K562 (cell line): ENCODE results near the gene RNU6-1. TPM values are rescaled to one million over a fixed set of nuclear protein-coding genes. Genes with fewer than 3 reads are reported as not detected.
A peak's percentile ranks its signal among the peaks of the same experiment; 100 is the strongest.

ENCODE experiments used
- AFF4 ChIP-seq: sonication (generic); formaldehyde crosslinking; IDR thresholded peaks from 2 replicates; pipeline ENCODE4 v1.8.0; 2023; ENCODE audit warnings: mild to moderate bottlenecking, missing genetic modification reagents
- BRD9 ChIP-seq: fragments of 450-650 bp; IDR thresholded peaks from 2 replicates; pipeline ENCODE4 v1.6.1; 2018; ENCODE audit warnings: low read depth; ENCODE audit not compliant: partially characterized antibody
- CTBP1 ChIP-seq: fragments of 450-650 bp; IDR thresholded peaks from 2 replicates; pipeline ENCODE4 v1.6.1; 2016; ENCODE audit warnings: borderline replicate concordance
- HIVEP1 ChIP-seq: fragments of 250-450 bp; sonication (Bioruptor Pico); IDR thresholded peaks from 2 replicates; pipeline ENCODE4 v1.4.0; 2020; ENCODE audit warnings: mild to moderate bottlenecking
- HNRNPUL1 ChIP-seq: fragments of 200-400 bp; formaldehyde crosslinking; IDR thresholded peaks from 2 replicates; pipeline ENCODE4 v1.6.1; 2017; ENCODE audit warnings: low read length
- MED1 ChIP-seq: sonication (generic); formaldehyde crosslinking; IDR thresholded peaks from 2 replicates; pipeline ENCODE4 v1.8.1; 2023; ENCODE audit warnings: missing genetic modification reagents, borderline replicate concordance
- MYC ChIP-seq, 2 experiments: fragments of 250-450 bp in 1 of 2; sonication (Bioruptor Pico) in 1 of 2; IDR thresholded peaks; 2 replicates each; pipeline versions ENCODE4 v1.5.1 to v1.6.1; 2012 to 2021; ENCODE audit warnings: low read depth in 2 of 2, borderline replicate concordance in 1 of 2, improper control_type of control experiment in 1 of 2, low read length in 1 of 2, mild to moderate bottlenecking in 1 of 2, moderate library complexity in 1 of 2
- NELFE ChIP-seq: IDR thresholded peaks from 2 replicates; pipeline ENCODE4 v1.6.1; 2011; ENCODE audit warnings: mild to moderate bottlenecking; ENCODE audit not compliant: insufficient read depth, insufficient read length
- NFATC3 ChIP-seq: fragments of 450-650 bp; IDR thresholded peaks from 2 replicates; pipeline ENCODE4 v1.6.1; 2017; ENCODE audit warnings: mild to moderate bottlenecking
- NFRKB ChIP-seq: fragments of 450-650 bp; IDR thresholded peaks from 2 replicates; pipeline ENCODE4 v1.6.1; 2016; ENCODE audit warnings: low read depth
- POLR3G ChIP-seq: IDR thresholded peaks from 2 replicates; pipeline ENCODE4 v1.6.1; 2011; ENCODE audit not compliant: insufficient read length, insufficient replicate concordance; ENCODE audit errors: extremely low read depth
- RBM15 ChIP-seq: fragments of 200-400 bp; formaldehyde crosslinking; IDR thresholded peaks from 2 replicates; pipeline ENCODE4 v1.6.1; 2018; ENCODE audit warnings: mild to moderate bottlenecking, low read length, moderate library complexity; ENCODE audit not compliant: insufficient read depth
- RBM17 ChIP-seq: fragments of 200-400 bp; formaldehyde crosslinking; IDR thresholded peaks from 2 replicates; pipeline ENCODE4 v1.6.1; 2017; ENCODE audit warnings: low read depth, mild to moderate bottlenecking, low read length, borderline replicate concordance
- RBM34 ChIP-seq: fragments of 200-400 bp; formaldehyde crosslinking; IDR thresholded peaks from 2 replicates; pipeline ENCODE4 v1.6.1; 2018; ENCODE audit warnings: low read length, borderline replicate concordance; ENCODE audit not compliant: insufficient read depth
- SLC30A9 ChIP-seq: fragments of 250-450 bp; sonication (Bioruptor Pico); IDR thresholded peaks from 2 replicates; pipeline ENCODE4 v1.8.0; 2022; ENCODE audit warnings: mild to moderate bottlenecking, moderate library complexity
- SP2 ChIP-seq: IDR thresholded peaks from 2 replicates; pipeline ENCODE4 v1.6.1; 2011; ENCODE audit warnings: mild to moderate bottlenecking, low read depth, low read length, moderate library complexity; ENCODE audit not compliant: poor library complexity, severe bottlenecking; ENCODE audit errors: extremely low read depth
- TBL1XR1 ChIP-seq, 2 experiments: IDR thresholded peaks; 2 replicates each; pipeline ENCODE4 v1.6.1; 2012; ENCODE audit warnings: improper control_type of control experiment in 2 of 2, low read length in 2 of 2, mild to moderate bottlenecking in 1 of 2
- TFAM ChIP-seq: fragments of 250-450 bp; sonication (Bioruptor Pico); conservative IDR thresholded peaks from 2 replicates; pipeline ENCODE4 v1.5.0; 2021; ENCODE audit warnings: mild to moderate bottlenecking, moderate library complexity
- WHSC1 ChIP-seq: IDR thresholded peaks from one replicate; pipeline ENCODE4 v1.6.1; 2012; ENCODE audit warnings: low read length, control low read depth, inconsistent platforms
- ZBTB1 ChIP-seq: sonication (generic); formaldehyde crosslinking; IDR thresholded peaks from 2 replicates; pipeline ENCODE4 v1.8.1; 2023; ENCODE audit warnings: missing genetic modification reagents, low read depth, mild to moderate bottlenecking, borderline replicate concordance
- ZKSCAN3 ChIP-seq: fragments of 250-450 bp; sonication (Bioruptor Pico); IDR thresholded peaks from 2 replicates; pipeline ENCODE4 v1.4.0; 2020
- ZNF165 ChIP-seq: fragments of 250-450 bp; sonication (Bioruptor Pico); IDR thresholded peaks from 2 replicates; pipeline ENCODE4 v1.4.0; 2020; ENCODE audit warnings: borderline replicate concordance
- ZNF239 ChIP-seq: fragments of 250-450 bp; sonication (Bioruptor Pico); IDR thresholded peaks from 2 replicates; pipeline ENCODE4 v1.4.0; 2020; ENCODE audit warnings: mild to moderate bottlenecking
- ZNF3 ChIP-seq: fragments of 250-450 bp; sonication (Bioruptor Pico); IDR thresholded peaks from 2 replicates; pipeline ENCODE4 v1.5.0; 2021; ENCODE audit warnings: mild to moderate bottlenecking, moderate library complexity
- ZNF830 ChIP-seq: fragments of 250-450 bp; sonication (Bioruptor Pico); IDR thresholded peaks from 2 replicates; pipeline ENCODE4 v1.5.0; 2021; ENCODE audit warnings: mild to moderate bottlenecking
- polyA plus RNA-seq, 8 experiments: library from polyadenylated mRNA; depleted of rRNA in 4 of 8; stranded (reverse) in 5 of 8; unstranded in 3 of 8; fragments of >200 nt; fragmentation: Nextera tagmentation in 2 of 8; fragmentation: Illumina TruSeq in 1 of 8; extraction: Ambion mirVana in 2 of 8; extraction: Trizol in 1 of 8; gene quantifications; 2 replicates each; pipeline versions ENCODE4 v1.2.1 to v1.2.3, GENCODE V29; 2011 to 2014; ENCODE audit warnings: inconsistent platforms in 1 of 8, missing spikeins in 1 of 8
- total RNA-seq, 7 experiments: library from RNA; depleted of rRNA in 6 of 7; stranded (reverse); fragments of >200 nt in 6 of 7; fragmentation: Illumina TruSeq in 2 of 7; extraction: Trizol in 2 of 7; gene quantifications; 2 replicates each; pipeline versions ENCODE4 v1.2.1 to v1.2.3, GENCODE V29; 2011 to 2021; ENCODE audit warnings: low replicate concordance in 1 of 7
- TF ChIP-seq, protein P1 (sequence below): fragments of 250-450 bp; sonication (Bioruptor Pico); IDR thresholded peaks from 2 replicates; pipeline ENCODE4 v1.8.0; 2022; ENCODE audit warnings: moderate library complexity, mild to moderate bottlenecking, inconsistent platforms

Gene RNU6-1
- total and polyA plus RNA-seq, 9 of the 15 experiments (the other 6 are each of a cell fraction or from before 2014, with no cell fraction given) = not detected

DNA sequence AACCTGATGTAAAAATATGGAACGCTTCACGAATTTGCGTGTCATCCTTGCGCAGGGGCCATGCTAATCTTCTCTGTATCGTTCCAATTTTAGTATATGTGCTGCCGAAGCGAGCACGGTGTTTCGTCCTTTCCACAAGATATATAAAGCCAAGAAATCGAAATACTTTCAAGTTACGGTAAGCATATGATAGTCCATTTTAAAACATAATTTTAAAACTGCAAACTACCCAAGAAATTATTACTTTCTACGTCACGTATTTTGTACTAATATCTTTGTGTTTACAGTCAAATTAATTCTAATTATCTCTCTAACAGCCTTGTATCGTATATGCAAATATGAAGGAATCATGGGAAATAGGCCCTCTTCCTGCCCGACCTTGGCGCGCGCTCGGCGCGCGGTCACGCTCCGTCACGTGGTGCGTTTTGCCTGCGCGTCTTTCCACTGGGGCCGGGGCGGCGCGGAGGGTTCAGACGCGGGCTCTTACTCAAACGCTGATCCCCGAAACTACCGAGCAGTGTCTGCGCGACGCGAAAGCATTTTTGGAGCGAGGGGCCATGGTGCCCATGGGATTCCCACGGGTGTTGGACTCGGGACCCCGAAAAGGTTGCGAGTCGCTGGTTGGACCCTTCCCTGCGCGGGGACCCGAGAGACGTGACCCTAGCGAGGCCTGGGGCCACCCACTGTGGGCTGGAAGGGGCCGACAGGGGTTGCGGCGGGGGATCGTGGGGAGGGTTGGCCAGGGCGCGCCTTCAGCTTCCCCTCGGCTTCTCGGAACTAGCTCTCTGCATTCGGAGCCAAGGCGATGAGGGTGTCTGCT lies at the start of gene RNU6-1 (continued):
- no peak for TF ChIP-seq RBM17
- TF ChIP-seq ZNF165 (CRISPR knock-in tag) = no peak
- TF ChIP-seq HNRNPUL1 = no peak
- TF ChIP-seq MED1 (CRISPR knock-in tag) = no peak
- TF ChIP-seq SP2 = no peak
- peak; percentile 17; the same call in 1 of the 2 replicates for TF ChIP-seq CTBP1
- no peak for TF ChIP-seq POLR3G
- TF ChIP-seq BRD9 = no peak
- no peak for TF ChIP-seq RBM34
- TF ChIP-seq NFATC3 = no peak
- 0 out of 2 replicates have a peak, but pooled peaks have one; percentile 2 for TF ChIP-seq NFRKB
- peak; percentile 74; the same call in 1 of the 2 replicates for TF ChIP-seq AFF4 (CRISPR knock-in tag)
- no peak for TF ChIP-seq ZNF830 (CRISPR knock-in tag)
- no peak for TF ChIP-seq ZNF3 (CRISPR knock-in tag)
- TF ChIP-seq, protein P1, sequence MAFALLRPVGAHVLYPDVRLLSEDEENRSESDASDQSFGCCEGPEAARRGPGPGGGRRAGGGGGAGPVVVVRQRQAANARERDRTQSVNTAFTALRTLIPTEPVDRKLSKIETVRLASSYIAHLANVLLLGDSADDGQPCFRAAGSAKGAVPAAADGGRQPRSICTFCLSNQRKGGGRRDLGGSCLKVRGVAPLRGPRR = no peak
- no peak for TF ChIP-seq HIVEP1
- no peak for TF ChIP-seq SLC30A9 (CRISPR knock-in tag)
- no peak for TF ChIP-seq NELFE
- TF ChIP-seq WHSC1 = no peak
- no peak for TF ChIP-seq ZNF239 (CRISPR knock-in tag)
- peak; percentile 91 for TF ChIP-seq MYC (IDR thresholded peaks at IDR 0.05; ENCODE audit: low read depth, low read length)
- no peak; the same call in 1 of the 2 replicates for TF ChIP-seq MYC (CRISPR knock-in tag; IDR thresholded peaks at IDR 0.05; ENCODE audit: borderline replicate concordance, low read depth)
- TF ChIP-seq ZKSCAN3 (CRISPR knock-in tag) = no peak
- peak in 1 of 2 experiments; percentile 42; a peak in 1 of 4 replicates for TF ChIP-seq TBL1XR1 (IDR thresholded peaks at IDR 0.05; ENCODE audit: low read length in 2 of 2)
- no peak for TF ChIP-seq TFAM (CRISPR knock-in tag)
- no peak for TF ChIP-seq ZBTB1 (CRISPR knock-in tag)
- no peak for TF ChIP-seq RBM15
